ENCODE measurements around the gene NPTX1. TPM values are rescaled to one million over a fixed set of nuclear protein-coding genes. Genes with fewer than 3 reads are reported as not detected.

Gene NPTX1, protein sequence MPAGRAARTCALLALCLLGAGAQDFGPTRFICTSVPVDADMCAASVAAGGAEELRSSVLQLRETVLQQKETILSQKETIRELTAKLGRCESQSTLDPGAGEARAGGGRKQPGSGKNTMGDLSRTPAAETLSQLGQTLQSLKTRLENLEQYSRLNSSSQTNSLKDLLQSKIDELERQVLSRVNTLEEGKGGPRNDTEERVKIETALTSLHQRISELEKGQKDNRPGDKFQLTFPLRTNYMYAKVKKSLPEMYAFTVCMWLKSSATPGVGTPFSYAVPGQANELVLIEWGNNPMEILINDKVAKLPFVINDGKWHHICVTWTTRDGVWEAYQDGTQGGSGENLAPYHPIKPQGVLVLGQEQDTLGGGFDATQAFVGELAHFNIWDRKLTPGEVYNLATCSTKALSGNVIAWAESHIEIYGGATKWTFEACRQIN
- polyA plus RNA-seq (ENCODE audit: insufficient read depth in 1 of 5, insufficient read length in 5 of 5, low replicate concordance in 1 of 5) = 10 to 100 TPM in 1 of 5 donors, 1 to 10 TPM in 4; 4.0 to 10.5 (median 6.2) TPM
- long read RNA-seq, donor 1, full-length matches to known transcripts = 3 of 3 reads
- long read RNA-seq, donor 1, partial matches to known transcripts = 0 of 3 reads
- long read RNA-seq, donor 1, other reads (novel, unspliced or antisense) = 0 of 3 reads
- long read RNA-seq, donor 2, full-length matches to known transcripts = 5 of 5 reads
- long read RNA-seq, donor 2, partial matches to known transcripts = 0 of 5 reads
- long read RNA-seq, donor 2, other reads (novel, unspliced or antisense) = 0 of 5 reads
- long read RNA-seq, donor 3, full-length matches to known transcripts = 1 of 1 reads
- long read RNA-seq, donor 3, partial matches to known transcripts = 0 of 1 reads
- long read RNA-seq, donor 3, other reads (novel, unspliced or antisense) = 0 of 1 reads
- long read RNA-seq, donor 4, full-length matches to known transcripts = 2 of 2 reads
- long read RNA-seq, donor 4, partial matches to known transcripts = 0 of 2 reads
- long read RNA-seq, donor 4, other reads (novel, unspliced or antisense) = 0 of 2 reads
- long read RNA-seq, donor 5, full-length matches to known transcripts = 3 of 3 reads
- long read RNA-seq, donor 5, partial matches to known transcripts = 0 of 3 reads
- long read RNA-seq, donor 5, other reads (novel, unspliced or antisense) = 0 of 3 reads
- long read RNA-seq, donor 6, full-length matches to known transcripts = 5 of 5 reads
- long read RNA-seq, donor 6, partial matches to known transcripts = 0 of 5 reads
- long read RNA-seq, donor 6, other reads (novel, unspliced or antisense) = 0 of 5 reads
- long read RNA-seq, donor 7, full-length matches to known transcripts = 4 of 4 reads
- long read RNA-seq, donor 7, partial matches to known transcripts = 0 of 4 reads
- long read RNA-seq, donor 7, other reads (novel, unspliced or antisense) = 0 of 4 reads
- long read RNA-seq, donor 8 = 0 reads

GRCh38 chr17:80475910-80476876 is at the start of gene NPTX1:
NPTX1 (minus strand) TSS chr17:80476607; CDS start chr17:80476446, 161 bp downstream.
- no peak for DNase-seq

GRCh38 chr17:80523956-80524712 is 47.7 kb upstream of the NPTX1 start:
- no peak for DNase-seq

DNA sequence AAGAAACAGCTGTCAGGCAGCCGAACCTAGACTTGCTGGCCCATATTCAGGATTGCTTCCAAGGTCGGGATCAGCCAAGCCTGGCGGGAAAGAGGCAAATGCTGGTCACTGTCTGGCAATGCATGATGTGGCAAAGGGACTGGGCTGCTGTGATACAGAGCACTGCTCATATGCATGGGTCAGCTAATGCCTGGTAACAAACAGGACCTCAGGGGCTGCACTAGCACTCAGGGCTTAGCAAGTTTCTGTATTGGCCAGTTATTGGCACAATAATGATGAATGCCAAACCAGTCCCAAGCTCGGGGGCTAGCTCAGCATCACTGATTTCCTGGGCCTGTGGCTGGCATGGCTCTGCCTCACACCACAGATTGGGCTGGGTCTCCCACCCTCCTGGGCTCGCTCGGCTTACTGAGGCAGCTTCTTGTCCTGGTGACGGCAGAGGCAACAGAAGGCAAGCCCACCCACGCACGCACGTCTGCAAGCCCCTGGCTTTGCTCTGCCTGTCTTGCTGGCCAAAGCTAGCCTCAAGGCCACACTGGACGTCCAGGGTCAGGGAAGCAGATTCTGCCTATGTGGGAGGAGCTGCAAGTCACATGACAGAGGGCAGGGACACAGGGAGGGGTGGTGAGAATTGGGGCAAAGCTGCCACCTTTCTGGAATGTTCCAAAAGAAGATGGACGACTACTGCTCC is 46.8 kb upstream of the NPTX1 start:
- no peak for DNase-seq

GRCh38 chr17:80520810-80521455 is 44.5 kb upstream of the NPTX1 start:
- no peak for DNase-seq

GRCh38 chr17:80519091-80519781 is 42.8 kb upstream of the NPTX1 start:
- no peak for DNase-seq

- DNase-seq = no peak
Observed at GRCh38 chr17:80518392-80518791, 42.0 kb upstream of the NPTX1 start.

GRCh38 chr17:80517641-80518040 is 41.2 kb upstream of the NPTX1 start:
- no peak for DNase-seq

DNA sequence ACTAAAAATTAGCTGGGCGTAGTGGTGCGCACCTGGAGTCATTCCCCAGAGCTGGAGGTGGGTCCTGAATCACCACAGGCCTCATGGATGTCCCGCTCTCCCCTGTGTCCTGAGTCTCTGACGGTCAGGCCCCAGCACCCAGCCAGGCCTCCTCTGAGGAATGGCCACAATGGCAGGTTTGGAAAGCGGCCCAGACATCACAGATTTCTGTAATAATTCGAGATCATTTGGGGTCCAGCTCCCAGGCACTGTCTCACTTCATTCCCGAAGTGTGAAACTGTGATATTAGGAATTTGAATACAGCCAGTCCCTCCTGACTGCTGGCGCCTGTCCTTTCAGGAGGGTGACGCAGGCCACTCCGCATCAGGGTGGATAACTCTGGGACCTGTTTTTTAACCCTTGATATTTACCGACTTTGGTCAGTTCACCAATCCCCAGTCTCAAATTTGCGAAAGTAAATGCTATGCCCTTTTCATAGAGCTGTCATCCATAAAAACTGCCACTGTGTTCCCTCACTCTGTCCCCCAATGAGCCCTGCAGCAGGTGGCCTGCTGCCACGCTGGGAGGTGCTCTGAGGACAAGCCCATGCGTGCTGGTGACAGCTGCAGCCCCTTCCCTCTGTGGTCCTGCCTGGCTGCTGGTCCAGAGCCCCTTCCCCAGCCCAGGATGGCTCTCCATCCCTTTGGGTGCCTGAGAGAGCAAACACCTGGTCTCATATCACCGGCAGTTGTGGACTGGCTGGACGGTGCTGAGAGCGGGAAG is 39.9 kb upstream of the NPTX1 start:
- no peak for DNase-seq

DNA sequence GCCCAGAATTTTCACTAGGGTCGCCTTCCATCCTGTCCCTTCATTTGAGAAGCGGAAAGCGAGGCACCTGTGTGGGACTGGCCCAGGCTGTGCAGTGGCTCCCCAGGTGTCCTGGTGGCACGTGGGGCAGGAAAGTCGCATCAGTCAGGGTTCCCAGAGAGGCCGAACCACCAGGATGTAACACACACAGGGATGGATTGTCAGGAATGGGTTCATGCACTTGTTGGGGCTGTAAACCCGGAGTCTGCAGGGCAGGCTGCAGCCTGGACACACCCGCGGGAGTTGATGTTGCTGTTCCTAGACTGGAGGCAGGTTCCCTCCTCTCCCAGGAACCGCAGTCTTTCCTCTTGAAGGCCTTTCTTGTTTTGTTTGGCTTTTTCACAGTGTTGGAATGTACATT is 37.5 kb upstream of the NPTX1 start:
- no peak for DNase-seq

DNA sequence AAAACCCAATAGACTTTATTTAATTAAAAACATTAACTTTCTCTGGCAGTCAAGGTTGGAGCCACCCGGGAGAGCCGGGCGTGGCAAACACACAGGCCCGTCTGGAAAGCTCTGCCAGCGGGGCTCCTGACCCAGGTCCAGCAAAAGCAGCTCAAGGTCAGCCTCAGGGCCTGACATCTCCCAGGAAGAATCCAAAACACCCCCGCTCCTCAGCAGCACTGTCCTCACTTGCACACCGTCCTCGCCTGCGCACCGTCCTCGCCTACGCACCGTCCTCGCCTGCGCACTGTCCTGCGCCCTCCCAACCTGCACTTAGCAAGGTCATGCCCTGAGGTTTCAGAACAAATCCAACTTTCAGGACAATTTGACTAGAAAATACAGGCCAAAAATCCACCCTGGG is 36.8 kb upstream of the NPTX1 start:
- no peak for DNase-seq

GRCh38 chr17:80512233-80512632 is 35.8 kb upstream of the NPTX1 start:
- no peak for DNase-seq

DNA sequence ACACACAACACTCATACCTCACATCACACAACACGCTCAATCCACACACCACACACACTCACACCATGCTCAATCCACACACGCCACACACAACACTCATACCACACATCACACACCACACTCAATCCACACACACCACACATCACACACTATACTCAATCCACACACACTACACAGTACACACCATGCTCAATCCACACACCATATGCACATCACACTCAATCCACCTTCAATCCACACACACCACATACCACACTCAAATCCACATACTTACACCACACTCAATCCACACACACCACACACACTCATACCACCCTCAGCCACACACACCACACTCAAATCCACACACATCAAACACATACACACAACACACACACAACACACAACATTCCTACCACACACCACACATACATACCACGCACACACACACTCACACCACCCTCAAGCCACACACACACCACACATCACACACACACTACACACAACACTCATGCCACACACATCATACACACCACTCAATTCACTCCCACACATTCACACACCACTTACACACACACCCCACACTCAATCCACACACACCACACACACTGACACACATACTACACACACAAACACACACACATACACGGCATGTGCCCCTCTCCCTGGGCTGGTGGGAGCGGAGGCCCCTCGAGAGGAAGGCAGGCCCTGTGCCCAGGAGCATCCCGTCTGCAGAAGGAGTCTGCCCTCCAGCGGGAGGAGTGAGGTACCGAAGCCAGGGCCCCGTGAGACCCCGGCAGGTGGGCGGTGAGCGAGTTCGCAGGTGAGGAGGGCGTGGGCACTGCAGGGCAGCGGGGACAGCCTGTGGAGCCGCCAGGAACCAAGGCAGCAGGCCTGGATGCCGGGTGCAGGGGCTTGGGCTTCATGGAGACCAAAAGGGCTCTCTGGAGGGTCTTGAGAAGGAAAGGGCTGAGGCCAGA is 35.1 kb upstream of the NPTX1 start:
- DNase-seq = no peak

- DNase-seq = no peak
Observed at GRCh38 chr17:80510772-80511171, 34.4 kb upstream of the NPTX1 start.

DNA sequence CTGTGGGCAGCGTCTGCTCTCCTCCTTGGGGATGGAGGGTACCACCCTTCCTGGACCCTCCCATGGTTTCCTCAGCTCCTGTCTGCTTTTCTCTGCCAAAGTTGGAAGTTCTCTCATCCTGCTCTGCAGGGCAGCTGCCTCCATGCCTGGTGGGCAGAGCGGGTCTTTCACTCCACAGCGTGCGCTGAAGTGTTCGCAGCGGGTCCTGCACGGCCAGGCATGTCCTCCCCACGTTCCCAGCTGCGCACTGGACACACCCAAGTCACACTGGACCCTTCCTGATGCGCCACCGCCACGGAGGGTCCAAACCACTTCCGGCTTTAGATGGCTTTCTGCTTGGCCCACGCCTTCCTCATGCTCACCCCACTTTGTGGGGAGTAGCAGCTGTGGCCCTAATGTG is 33.7 kb upstream of the NPTX1 start:
- no peak for DNase-seq

DNA sequence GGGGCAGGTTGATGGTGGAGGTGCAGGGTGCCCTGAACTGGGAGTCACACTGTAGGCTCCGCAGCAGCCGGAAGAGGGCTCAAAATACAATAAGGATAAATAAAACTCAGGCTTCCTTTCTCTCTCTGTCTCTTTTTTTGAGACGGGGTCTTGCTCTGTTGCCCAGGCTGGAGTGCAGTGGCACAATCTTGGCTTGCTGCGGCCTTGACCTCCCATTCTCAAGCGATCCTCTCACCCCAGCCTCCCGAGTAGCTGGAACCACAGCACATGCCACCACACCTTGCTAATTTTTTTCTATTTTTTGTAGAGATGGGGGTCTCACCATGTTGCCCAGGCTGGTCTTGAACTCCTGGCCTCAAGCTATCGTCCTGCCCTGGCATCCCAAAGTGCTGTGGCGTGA is 32.9 kb upstream of the NPTX1 start:
- no peak for DNase-seq

DNA sequence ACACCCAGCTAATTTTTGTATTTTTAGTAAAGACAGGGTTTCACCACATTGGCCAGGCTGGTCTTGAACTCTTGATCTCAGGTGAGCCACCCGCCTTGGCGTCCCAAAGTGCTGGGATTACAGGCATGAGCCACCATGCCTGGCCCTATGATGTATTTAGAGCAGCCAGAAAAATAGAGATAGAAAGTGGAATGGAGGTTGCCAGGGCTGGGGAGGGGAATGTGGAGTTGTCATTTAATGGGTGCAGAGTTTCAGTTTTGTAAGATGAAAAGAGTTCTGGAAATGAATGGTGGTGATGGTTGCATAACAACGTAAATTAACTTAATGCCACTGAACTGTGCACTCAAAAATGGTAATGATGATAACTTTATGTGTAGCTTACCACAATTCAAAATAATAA is 31.6 kb upstream of the NPTX1 start:
- DNase-seq = no peak
